T-helper 1 cell treated with Interleukin-12 subunit alpha and Interleukin-12 subunit beta and Interleukin-4 antibody, amounts not matched to agents 30 μg/mL and 1 μg/mL, for 36 hours (primary cell): ENCODE results near the gene KIF16B.
"Not testable (repeated sequence)": the region's sequence is repeated elsewhere in the genome, so short reads cannot be mapped to it uniquely, and the experiment has no call there.

Experiments
- H3K27ac Mint-ChIP-seq: one replicate; pipeline ENCODE4 v1.8.0; 2021; ENCODE audit warnings: mild to moderate bottlenecking, mixed read lengths
- H3K27me3 Mint-ChIP-seq: one replicate; pipeline ENCODE4 v1.8.0; 2021; ENCODE audit warnings: low read depth, mixed read lengths
- H3K36me3 Mint-ChIP-seq: one replicate; pipeline ENCODE4 v1.8.0; 2021; ENCODE audit warnings: low read depth, mixed read lengths
- H3K4me1 Mint-ChIP-seq: one replicate; pipeline ENCODE4 v1.8.0; 2021; ENCODE audit warnings: low read depth, mixed read lengths
- H3K4me3 Mint-ChIP-seq: one replicate; pipeline ENCODE4 v1.8.0; 2021; ENCODE audit warnings: mild to moderate bottlenecking, moderate library complexity, mixed read lengths
- H3K9me3 Mint-ChIP-seq: one replicate; pipeline ENCODE4 v1.8.0; 2021; ENCODE audit warnings: mixed read lengths

KIF16B gene

GRCh38 chr20:16535277-16535676 lies 38.0 kb downstream of the KIF16B start:
- no peaks in the 10 kb centered on the region for H3K27me3 Mint-ChIP-seq
- no peak overlapping the region for H3K27ac Mint-ChIP-seq
- H3K36me3 Mint-ChIP-seq: no peaks in the 10 kb centered on the region
- H3K4me3 Mint-ChIP-seq: no peak overlapping the region
- peaks cover 2% of the 10 kb centered on the region for H3K4me1 Mint-ChIP-seq
- H3K9me3 Mint-ChIP-seq: no peaks in the 10 kb centered on the region

- Mint-ChIP-seq H3K36me3 (no peaks in the 10 kb centered on the region), H3K4me1 (no peaks in the 10 kb centered on the region), H3K27ac (no peak overlapping the region), H3K27me3 (no peaks in the 10 kb centered on the region), H3K4me3 (no peak overlapping the region), H3K9me3 (no peaks in the 10 kb centered on the region)
Measured at GRCh38 chr20:16533502-16533901, 39.7 kb downstream of the KIF16B start.

GRCh38 chr20:16531485-16531884 lies 41.8 kb downstream of the KIF16B start:
- H3K36me3 Mint-ChIP-seq: no peaks in the 10 kb centered on the region
- H3K4me3 Mint-ChIP-seq: no peak overlapping the region
- H3K27ac Mint-ChIP-seq: no peak overlapping the region
- H3K4me1 Mint-ChIP-seq: no peaks in the 10 kb centered on the region
- no peaks in the 10 kb centered on the region for H3K9me3 Mint-ChIP-seq
- H3K27me3 Mint-ChIP-seq: no peaks in the 10 kb centered on the region

- H3K27ac Mint-ChIP-seq: no peak overlapping the region
- no peaks in the 10 kb centered on the region for H3K27me3 Mint-ChIP-seq
- H3K4me1 Mint-ChIP-seq: no peaks in the 10 kb centered on the region
- no peaks in the 10 kb centered on the region for H3K9me3 Mint-ChIP-seq
- no peak overlapping the region for H3K4me3 Mint-ChIP-seq
- H3K36me3 Mint-ChIP-seq: peaks cover 2% of the 10 kb centered on the region
Measured at GRCh38 chr20:16530201-16530681, 43.0 kb downstream of the KIF16B start.

GRCh38 chr20:16528078-16528477 lies 45.2 kb downstream of the KIF16B start:
- Mint-ChIP-seq H3K4me3 (no peak overlapping the region), H3K36me3 (peaks cover 2% of the 10 kb centered on the region), H3K27me3 (no peaks in the 10 kb centered on the region), H3K27ac (no peak overlapping the region), H3K4me1 (no peaks in the 10 kb centered on the region), H3K9me3 (no peaks in the 10 kb centered on the region)

GRCh38 chr20:16527438-16527837 lies 45.8 kb downstream of the KIF16B start:
- no peaks in the 10 kb centered on the region for H3K9me3 Mint-ChIP-seq
- peaks cover 2% of the 10 kb centered on the region for H3K36me3 Mint-ChIP-seq
- no peaks in the 10 kb centered on the region for H3K4me1 Mint-ChIP-seq
- H3K27ac Mint-ChIP-seq: no peak overlapping the region
- no peaks in the 10 kb centered on the region for H3K27me3 Mint-ChIP-seq
- H3K4me3 Mint-ChIP-seq: no peak overlapping the region

GRCh38 chr20:16526433-16527380 lies 46.5 kb downstream of the KIF16B start:
- H3K4me3 Mint-ChIP-seq: no peak overlapping the region
- H3K36me3 Mint-ChIP-seq: peaks cover 2% of the 10 kb centered on the region
- H3K4me1 Mint-ChIP-seq: no peaks in the 10 kb centered on the region
- H3K9me3 Mint-ChIP-seq: no peaks in the 10 kb centered on the region
- no peak overlapping the region for H3K27ac Mint-ChIP-seq
- H3K27me3 Mint-ChIP-seq: no peaks in the 10 kb centered on the region

- not testable (repeated sequence) for H3K27ac Mint-ChIP-seq, H3K9me3 Mint-ChIP-seq, H3K27me3 Mint-ChIP-seq, H3K4me3 Mint-ChIP-seq, H3K4me1 Mint-ChIP-seq, H3K36me3 Mint-ChIP-seq
Measured at GRCh38 chr20:16522651-16523050, 50.6 kb downstream of the KIF16B start.

- Mint-ChIP-seq H3K27me3 (no peaks in the 10 kb centered on the region), H3K4me1 (peaks cover 2% of the 10 kb centered on the region), H3K27ac (no peak overlapping the region), H3K36me3 (no peaks in the 10 kb centered on the region), H3K4me3 (no peak overlapping the region), H3K9me3 (no peaks in the 10 kb centered on the region)
Measured at GRCh38 chr20:16520154-16520553, 53.1 kb downstream of the KIF16B start.

GRCh38 chr20:16519673-16520072 lies 53.6 kb downstream of the KIF16B start:
- H3K27me3 Mint-ChIP-seq, H3K4me1 Mint-ChIP-seq, H3K9me3 Mint-ChIP-seq, H3K4me3 Mint-ChIP-seq, H3K27ac Mint-ChIP-seq, H3K36me3 Mint-ChIP-seq: not testable (repeated sequence)

GRCh38 chr20:16518784-16519084 lies 54.5 kb downstream of the KIF16B start:
- Mint-ChIP-seq H3K4me1 (peaks cover 2% of the 10 kb centered on the region), H3K4me3 (no peak overlapping the region), H3K36me3 (no peaks in the 10 kb centered on the region), H3K27ac (no peak overlapping the region), H3K9me3 (no peaks in the 10 kb centered on the region), H3K27me3 (no peaks in the 10 kb centered on the region)

- H3K36me3 Mint-ChIP-seq: no peaks in the 10 kb centered on the region
- no peaks in the 10 kb centered on the region for H3K27me3 Mint-ChIP-seq
- H3K27ac Mint-ChIP-seq: no peak overlapping the region
- H3K9me3 Mint-ChIP-seq: no peaks in the 10 kb centered on the region
- H3K4me3 Mint-ChIP-seq: no peak overlapping the region
- peaks cover 2% of the 10 kb centered on the region for H3K4me1 Mint-ChIP-seq
Measured at GRCh38 chr20:16517946-16518783, 55.1 kb downstream of the KIF16B start.

GRCh38 chr20:16516794-16517193 lies 56.5 kb downstream of the KIF16B start:
- H3K4me1 Mint-ChIP-seq: peaks cover 2% of the 10 kb centered on the region
- no peaks in the 10 kb centered on the region for H3K27me3 Mint-ChIP-seq
- H3K36me3 Mint-ChIP-seq: no peaks in the 10 kb centered on the region
- H3K4me3 Mint-ChIP-seq: no peak overlapping the region
- H3K27ac Mint-ChIP-seq: no peak overlapping the region
- H3K9me3 Mint-ChIP-seq: no peaks in the 10 kb centered on the region

GRCh38 chr20:16515046-16515445 lies 58.2 kb downstream of the KIF16B start:
- peaks cover 2% of the 10 kb centered on the region for H3K4me1 Mint-ChIP-seq
- no peak overlapping the region for H3K27ac Mint-ChIP-seq
- H3K36me3 Mint-ChIP-seq: no peaks in the 10 kb centered on the region
- no peaks in the 10 kb centered on the region for H3K9me3 Mint-ChIP-seq
- H3K4me3 Mint-ChIP-seq: no peak overlapping the region
- no peaks in the 10 kb centered on the region for H3K27me3 Mint-ChIP-seq

GRCh38 chr20:16514140-16514539 lies 59.1 kb downstream of the KIF16B start:
- H3K36me3 Mint-ChIP-seq: no peaks in the 10 kb centered on the region
- no peak overlapping the region for H3K27ac Mint-ChIP-seq
- no peak overlapping the region for H3K4me3 Mint-ChIP-seq
- peaks cover 2% of the 10 kb centered on the region for H3K4me1 Mint-ChIP-seq
- no peaks in the 10 kb centered on the region for H3K27me3 Mint-ChIP-seq
- no peaks in the 10 kb centered on the region for H3K9me3 Mint-ChIP-seq
